Endodermal cell (in vitro differentiated cells): Measurements from ENCODE around the gene A3GALT2. TPM values are rescaled to one million over a fixed set of nuclear protein-coding genes. Genes with fewer than 3 reads are reported as not detected.
A peak's percentile ranks its signal among the peaks of the same experiment; 100 is the strongest.

Source experiments
- DNase-seq: peaks from one replicate; pipeline ENCODE4 v3.0.0-alpha.2; 2017
- H3K27ac ChIP-seq: 2 replicates; pipeline ENCODE4 v1.5.1; 2013; ENCODE audit warnings: mild to moderate bottlenecking, low read depth, low read length, moderate library complexity
- H3K27me3 ChIP-seq: 2 replicates; pipeline ENCODE4 v1.6.1; 2013; ENCODE audit warnings: mild to moderate bottlenecking, low read length, moderate library complexity; ENCODE audit not compliant: insufficient read depth, control insufficient read depth, poor library complexity, severe bottlenecking
- H3K36me3 ChIP-seq: 2 replicates; pipeline ENCODE4 v1.7.0; 2013; ENCODE audit warnings: mild to moderate bottlenecking, low read length, moderate library complexity; ENCODE audit not compliant: control insufficient read depth, insufficient read depth
- H3K4me1 ChIP-seq: one replicate; pipeline ENCODE4 v1.7.0; 2013; ENCODE audit warnings: low read length; ENCODE audit not compliant: control insufficient read depth, insufficient read depth
- H3K4me3 ChIP-seq: 2 replicates; pipeline ENCODE4 v1.5.1; 2013; ENCODE audit warnings: mild to moderate bottlenecking, low read length, moderate library complexity
- H3K9ac ChIP-seq: 2 replicates; pipeline ENCODE4 v1.6.1; 2013; ENCODE audit warnings: mild to moderate bottlenecking, low read length, moderate library complexity; ENCODE audit not compliant: poor library complexity, severe bottlenecking; ENCODE audit errors: extremely low read depth
- H3K9me3 ChIP-seq: 2 replicates; pipeline ENCODE4 v1.6.1; 2013; ENCODE audit warnings: mild to moderate bottlenecking, low read length, moderate library complexity; ENCODE audit not compliant: control insufficient read depth
- H3K27ac Mint-ChIP-seq: 2 replicates; pipeline ENCODE4 v1.8.0; 2020; ENCODE audit warnings: mixed read lengths
- H3K27me3 Mint-ChIP-seq: 2 replicates; pipeline ENCODE4 v1.8.0; 2021; ENCODE audit warnings: mild to moderate bottlenecking, mixed read lengths; ENCODE audit not compliant: insufficient read depth
- H3K36me3 Mint-ChIP-seq: 2 replicates; pipeline ENCODE4 v1.8.0; 2020; ENCODE audit warnings: low read depth, mixed read lengths
- H3K4me1 Mint-ChIP-seq: 2 replicates; pipeline ENCODE4 v1.8.0; 2020; ENCODE audit warnings: mixed read lengths
- H3K4me3 Mint-ChIP-seq: 2 replicates; pipeline ENCODE4 v1.8.0; 2020; ENCODE audit warnings: mild to moderate bottlenecking, moderate library complexity, mixed read lengths
- H3K9me3 Mint-ChIP-seq: 2 replicates; pipeline ENCODE4 v1.8.0; 2020; ENCODE audit warnings: mild to moderate bottlenecking, mixed read lengths
- CTCF ChIP-seq: fragments of 200-600 bp; sonication (generic); conservative IDR thresholded peaks from 2 replicates; pipeline ENCODE4 v1.5.0; 2021; ENCODE audit warnings: antibody characterized with exemption, mild to moderate bottlenecking
- WGBS, 2 experiments: methylation state at CpG; one replicate each; pipeline versions ENCODE4 v1.1.5 to v1.1.7; 2013; ENCODE audit warnings: missing lambda C conversion rate in 2 of 2, mixed read lengths in 1 of 2; ENCODE audit not compliant: insufficient coverage in 1 of 2, insufficient read length in 1 of 2; 5-methylcytosine and 5-hydroxymethylcytosine counted together
- total RNA-seq, 2 donors: library from RNA; stranded (reverse); fragmentation: NEBNext Ultra II Directional in 1 of 2; extraction: Animal tissue kit (Norgen Biotek cat#: 25700) in 1 of 2; gene quantifications; 2 replicates in 1 of 2; 3 replicates in 1 of 2; pipeline ENCODE4 v1.2.1, GENCODE V29; 2021

Gene A3GALT2
- total RNA-seq, 2 donors from 2014 or later, result not detected

DNA sequence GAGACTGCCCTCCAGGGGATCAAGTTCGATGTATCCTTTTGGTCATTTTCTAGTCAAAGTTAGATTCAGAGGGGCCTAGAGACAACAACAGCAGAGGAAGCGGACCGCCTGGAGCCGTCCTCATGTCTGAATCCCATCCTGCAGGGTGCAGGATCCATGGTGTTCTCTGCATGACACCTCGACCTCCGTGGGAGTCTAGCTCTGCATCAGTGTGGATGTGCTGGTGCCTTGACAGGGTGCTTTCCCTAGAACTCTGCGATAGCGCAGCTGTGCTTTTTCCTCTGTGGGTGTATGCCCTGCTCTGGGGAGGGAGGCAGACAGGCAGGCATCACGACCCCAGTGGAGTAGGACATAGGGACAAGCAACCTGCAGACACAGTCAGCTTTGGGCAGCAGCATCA is 48.2 kb upstream of the A3GALT2 start:
- no peak for DNase-seq
- no peak overlapping the region for H3K4me3 Mint-ChIP-seq
- peaks cover 14% of the 10 kb centered on the region for H3K27me3 ChIP-seq
- no peaks in the 10 kb centered on the region for H3K9me3 ChIP-seq
- H3K4me1 Mint-ChIP-seq, result peaks cover 30% of the 10 kb centered on the region
- no peak overlapping the region for H3K9ac ChIP-seq
- no peaks in the 10 kb centered on the region for H3K36me3 Mint-ChIP-seq
- 87 to 95% methylated on average over 7 to 9 of the region's 9 CpGs for WGBS, 2 experiments
- H3K4me1 ChIP-seq, result peaks cover 21% of the 10 kb centered on the region
- H3K36me3 ChIP-seq, result no peaks in the 10 kb centered on the region
- H3K4me3 ChIP-seq, result no peak overlapping the region
- no peak overlapping the region for H3K27ac ChIP-seq
- no peak for TF ChIP-seq CTCF
- H3K27ac Mint-ChIP-seq, result no peak overlapping the region
- no peaks in the 10 kb centered on the region for H3K9me3 Mint-ChIP-seq
- peaks cover 54% of the 10 kb centered on the region for H3K27me3 Mint-ChIP-seq

GRCh38 chr1:33368431-33368830 is 47.5 kb upstream of the A3GALT2 start:
- Histone ChIP-seq H3K9me3 (no peaks in the 10 kb centered on the region), H3K9ac (no peak overlapping the region), H3K4me3 (no peak overlapping the region), H3K4me1 (peaks cover 27% of the 10 kb centered on the region), H3K27me3 (peaks cover 14% of the 10 kb centered on the region), H3K36me3 (no peaks in the 10 kb centered on the region), H3K27ac (no peak overlapping the region)
- Mint-ChIP-seq H3K9me3 (no peaks in the 10 kb centered on the region), H3K4me1 (peaks cover 34% of the 10 kb centered on the region), H3K27me3 (peaks cover 52% of the 10 kb centered on the region), H3K36me3 (no peaks in the 10 kb centered on the region), H3K27ac (no peak overlapping the region), H3K4me3 (no peak overlapping the region)
- WGBS, 2 experiments, result 87 to 89% methylated on average over 9 to 15 of the region's 15 CpGs
- DNase-seq, result no peak
- TF ChIP-seq CTCF, result no peak

- Histone ChIP-seq H3K27ac (no peak overlapping the region), H3K9ac (no peak overlapping the region), H3K27me3 (peaks cover 14% of the 10 kb centered on the region), H3K9me3 (no peaks in the 10 kb centered on the region), H3K4me3 (no peak overlapping the region), H3K4me1 (peaks cover 33% of the 10 kb centered on the region), H3K36me3 (no peaks in the 10 kb centered on the region)
- peak; percentile 96 for DNase-seq
- peak; percentile 98 for TF ChIP-seq CTCF
- Mint-ChIP-seq H3K36me3 (no peaks in the 10 kb centered on the region), H3K27me3 (peaks cover 51% of the 10 kb centered on the region), H3K9me3 (no peaks in the 10 kb centered on the region), H3K4me3 (no peak overlapping the region), H3K27ac (no peak overlapping the region), H3K4me1 (peaks cover 41% of the 10 kb centered on the region)
- WGBS, 2 experiments, result 39 to 42% methylated on average over 14 to 23 of the region's 23 CpGs
Observed at GRCh38 chr1:33367485-33368405, 46.8 kb upstream of the A3GALT2 start.
